HG03097 (cell line): ENCODE results near the gene TBC1D5.

Experiments used
- ATAC-seq: cut with Tn5 transposase; IDR thresholded peaks from one replicate; pipeline ENCODE4 v1.9.1; 2021; ENCODE audit not compliant: unreplicated experiment, low FRiP score

Gene TBC1D5

GRCh38 chr3:17157713-17158112 lies 584.7 kb downstream of the TBC1D5 start:
- no peak for ATAC-seq

GRCh38 chr3:17156864-17157263 lies 585.6 kb downstream of the TBC1D5 start:
- no peak for ATAC-seq

DNA sequence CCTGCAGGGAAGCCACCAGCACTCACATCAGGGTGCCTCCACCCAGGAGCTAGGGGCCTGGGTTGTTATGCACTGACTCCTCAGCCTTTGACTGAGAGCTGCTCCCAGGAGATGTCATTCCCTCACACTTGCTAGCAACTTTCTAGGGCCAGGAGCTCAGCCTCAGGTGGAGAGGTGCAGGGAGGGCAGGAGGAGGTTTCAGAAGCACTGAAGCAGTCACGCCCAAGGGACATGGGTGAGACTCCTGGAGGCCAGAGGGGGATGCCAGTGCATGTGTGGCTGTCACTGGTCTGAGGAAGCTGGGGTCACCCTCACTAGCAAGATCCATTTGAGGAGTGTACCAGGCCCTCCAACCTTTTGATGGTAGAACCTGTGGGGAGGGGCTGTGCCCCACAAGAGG lies 586.5 kb downstream of the TBC1D5 start:
- ATAC-seq, result no peak

- no peak for ATAC-seq
These were observed 587.5 kb downstream of the TBC1D5 start for GRCh38 chr3:17154941-17155340.

DNA sequence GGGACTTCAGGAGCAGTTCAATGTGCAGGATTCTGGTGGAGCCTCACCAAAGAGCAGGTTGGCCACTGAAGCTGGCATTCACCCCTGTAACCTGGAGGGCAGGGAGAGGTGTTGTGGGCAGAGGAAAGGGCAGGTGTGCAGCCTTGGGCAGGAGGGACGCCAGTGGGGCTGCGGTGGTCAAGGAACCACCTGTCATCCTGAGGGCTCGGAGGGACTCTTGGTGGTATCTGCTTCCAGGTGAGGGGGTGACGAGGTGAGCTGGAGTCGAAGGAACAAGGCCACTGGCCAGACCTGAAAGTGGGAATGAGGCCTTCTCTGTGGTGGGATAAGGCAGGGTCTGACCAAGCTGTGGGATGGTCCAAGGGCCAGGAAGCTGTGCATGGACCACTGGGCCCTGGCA lies 588.2 kb downstream of the TBC1D5 start:
- ATAC-seq, result no peak

- no peak for ATAC-seq
These were observed 589.2 kb downstream of the TBC1D5 start for GRCh38 chr3:17153209-17153608.

- ATAC-seq, result peak; percentile 93
These were observed 590.6 kb downstream of the TBC1D5 start for GRCh38 chr3:17151598-17152373.

DNA sequence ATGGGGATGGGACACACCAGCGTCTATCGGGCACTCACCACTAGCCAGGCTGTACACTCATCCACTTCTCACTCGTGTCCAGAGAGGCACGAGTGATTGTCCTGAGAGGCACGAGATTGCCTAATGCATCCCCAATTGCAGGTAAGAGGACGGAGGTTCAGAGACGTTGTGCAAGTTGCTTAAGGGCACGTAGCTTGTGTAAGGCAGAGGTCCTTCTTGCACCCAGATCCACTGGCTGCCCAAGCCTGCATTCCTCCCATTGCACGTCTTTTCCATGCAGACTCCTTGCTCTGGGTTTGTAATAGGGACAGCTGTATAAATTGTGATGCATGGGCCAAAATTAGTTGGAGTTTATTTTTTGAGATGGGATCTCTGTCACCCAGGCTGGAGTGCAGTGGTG lies 593.4 kb downstream of the TBC1D5 start:
- no peak for ATAC-seq

DNA sequence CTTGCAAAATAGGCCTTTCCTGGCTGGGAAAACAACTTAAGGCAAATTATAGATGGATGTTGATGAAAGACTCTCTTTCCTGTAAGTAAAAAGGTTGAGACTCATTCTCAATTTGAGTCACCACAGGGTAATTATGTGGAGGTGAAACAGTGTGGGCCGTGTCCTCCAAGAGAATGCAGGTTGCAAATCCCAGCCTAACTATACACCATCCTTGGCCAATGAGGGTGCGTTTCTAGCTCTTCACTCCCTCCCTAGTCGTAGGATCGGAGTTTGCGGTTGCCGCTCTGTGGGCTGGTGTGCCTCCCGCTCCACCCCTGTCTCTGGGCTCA lies 597.8 kb downstream of the TBC1D5 start:
- ATAC-seq, result no peak

DNA sequence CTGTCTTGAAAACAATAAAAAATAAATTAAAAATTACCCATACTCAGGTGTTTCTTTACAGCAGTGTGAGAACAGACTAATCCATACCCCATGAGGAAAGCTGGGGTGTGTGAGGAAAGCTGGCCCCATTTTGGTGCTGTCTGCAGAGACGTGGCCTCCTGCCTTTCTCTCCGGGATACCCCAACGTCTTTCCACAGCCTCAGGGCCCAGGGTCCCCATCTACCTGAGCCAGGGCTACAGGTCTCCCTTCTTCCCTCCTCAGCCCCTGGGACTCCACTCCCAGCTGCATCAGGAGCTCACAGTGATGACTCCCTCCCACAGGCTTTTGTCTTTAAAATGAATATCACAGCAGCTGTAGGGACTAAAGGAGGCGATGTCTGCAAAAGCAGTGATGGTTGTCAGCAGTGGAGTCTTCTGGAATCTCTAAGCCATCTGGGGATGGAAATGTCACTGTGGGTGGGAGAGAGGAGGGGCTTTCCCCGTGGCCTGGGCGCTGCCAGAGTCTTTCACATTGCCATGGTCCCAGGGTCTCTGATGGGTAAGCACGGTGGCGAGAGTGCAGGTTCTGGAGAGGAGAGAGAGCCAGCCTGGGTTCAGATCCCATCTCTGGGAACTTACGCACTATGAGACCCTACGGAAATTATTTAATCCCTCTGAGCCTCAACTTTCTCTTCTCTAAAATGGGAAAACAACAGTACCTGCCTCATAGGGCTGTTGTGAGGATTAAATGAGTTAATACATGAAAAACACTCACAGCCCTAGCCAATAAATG lies 598.4 kb downstream of the TBC1D5 start:
- no peak for ATAC-seq

GRCh38 chr3:17142516-17142915 lies 599.9 kb downstream of the TBC1D5 start:
- no peak for ATAC-seq

DNA sequence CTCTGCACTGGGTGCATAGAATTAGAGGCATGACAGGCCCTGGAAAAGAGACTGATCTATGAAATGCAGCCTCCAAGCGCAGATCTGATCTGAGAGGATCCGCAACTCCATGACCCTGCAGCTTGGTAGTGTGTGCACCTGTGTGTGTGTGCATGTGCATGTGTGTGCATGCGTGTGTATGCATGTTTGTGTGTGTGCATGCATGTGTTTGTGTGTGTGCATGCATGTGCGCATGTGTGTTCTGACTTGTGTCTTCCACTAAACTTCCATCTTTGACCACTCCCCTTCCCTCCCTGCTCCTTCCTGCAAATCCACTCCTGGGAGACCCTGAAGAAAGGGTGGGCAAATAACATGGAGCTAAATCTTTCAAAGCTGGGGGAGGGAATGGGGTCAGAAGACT lies 600.7 kb downstream of the TBC1D5 start:
- no peak for ATAC-seq

- no peak for ATAC-seq
These were observed 601.5 kb downstream of the TBC1D5 start for GRCh38 chr3:17140670-17141505.

DNA sequence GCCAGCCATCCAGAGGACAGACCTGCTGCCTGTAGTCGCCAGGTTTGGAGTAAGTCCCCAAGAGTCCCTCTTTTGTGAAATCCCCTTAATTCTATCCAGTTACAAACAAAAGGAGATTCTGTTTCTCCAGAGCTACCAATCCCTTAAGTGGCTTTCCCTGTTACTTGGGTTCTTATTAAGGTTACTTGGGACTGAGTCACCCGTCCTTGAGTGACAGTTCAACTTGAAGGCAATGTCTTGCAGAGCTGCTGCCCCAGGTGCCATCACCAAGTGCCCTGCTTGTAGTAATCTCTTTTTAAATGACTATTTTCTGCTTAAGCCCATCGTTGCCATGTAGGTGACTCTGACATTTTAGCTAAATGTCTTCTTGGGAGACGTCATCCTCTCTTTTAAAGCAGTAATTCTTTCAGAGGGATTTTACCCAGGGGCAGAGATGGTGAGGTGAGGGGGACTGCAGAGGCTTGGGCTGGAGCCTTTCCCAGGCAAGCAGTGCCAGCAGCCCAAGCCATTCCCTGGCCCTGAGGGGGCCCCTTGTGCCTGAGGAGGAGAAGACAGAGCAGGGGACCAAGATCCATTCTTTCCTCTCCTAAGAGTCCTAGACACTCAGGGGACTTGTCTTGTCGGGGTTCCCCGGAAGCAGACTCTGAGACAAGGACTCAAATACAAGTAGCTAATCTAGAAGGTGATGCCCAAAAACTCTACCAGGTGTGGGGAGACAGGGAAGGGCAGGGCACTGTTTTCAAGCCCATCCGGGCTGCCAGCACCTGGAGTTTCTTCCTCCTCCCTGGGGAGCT lies 604.0 kb downstream of the TBC1D5 start:
- ATAC-seq, result no peak

- ATAC-seq, result no peak
These were observed 605.1 kb downstream of the TBC1D5 start for GRCh38 chr3:17137321-17137826.

GRCh38 chr3:17136136-17136721 lies 606.2 kb downstream of the TBC1D5 start:
- no peak for ATAC-seq

GRCh38 chr3:17135696-17136095 lies 606.7 kb downstream of the TBC1D5 start:
- ATAC-seq, result no peak

- no peak for ATAC-seq
These were observed 608.5 kb downstream of the TBC1D5 start for GRCh38 chr3:17133632-17134545.
